Measurements from ENCODE around the gene BDNF. TPM values are rescaled to one million over a fixed set of nuclear protein-coding genes. Genes with fewer than 3 reads are reported as not detected.

BDNF gene
- total RNA-seq, 1 experiment from 2014 or later: 8.3 TPM

DNA sequence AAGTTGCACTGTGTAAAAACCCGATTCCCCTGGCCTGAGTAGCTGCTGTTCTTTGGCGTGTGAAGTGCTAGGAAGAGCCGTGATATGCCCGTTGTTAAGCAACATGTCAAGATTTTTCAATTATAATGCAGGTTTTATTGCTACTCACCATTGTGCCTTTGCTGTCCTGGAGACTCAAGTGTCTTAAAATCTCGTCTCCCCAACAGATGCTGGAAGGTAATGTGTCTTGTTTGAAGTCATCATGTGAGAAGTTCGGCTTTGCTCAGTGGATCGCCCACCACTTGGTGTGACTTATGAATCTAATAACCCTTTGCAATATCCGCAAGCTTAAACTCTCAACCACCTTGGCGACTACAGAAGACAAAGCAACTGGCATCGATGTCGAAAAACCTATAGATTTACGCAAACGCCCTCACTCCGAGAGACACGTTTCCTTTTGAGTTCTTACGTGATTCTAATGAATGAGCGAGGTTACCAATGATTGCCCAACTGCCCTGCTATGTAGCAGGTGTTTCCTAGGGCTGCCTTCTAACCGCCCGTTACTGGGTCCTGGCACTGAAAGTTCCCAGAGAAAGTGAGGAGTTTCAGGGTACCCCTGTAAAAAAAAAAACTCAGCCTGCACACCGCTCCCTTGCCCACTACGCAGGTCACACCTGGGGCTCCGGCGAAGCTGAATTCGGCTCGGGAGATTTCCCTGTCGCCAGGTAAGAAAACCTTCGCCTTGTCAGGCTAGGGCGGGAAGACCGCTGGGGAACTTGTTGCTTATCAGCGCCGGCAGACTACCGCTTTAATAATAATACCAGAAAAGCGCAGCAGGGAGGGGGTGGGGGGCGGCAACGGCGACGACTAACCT is 21.2 kb upstream of the BDNF start:
- H3K27ac Mint-ChIP-seq (ENCODE audit: unreplicated experiment): no peak overlapping the region
- CTCF ChIA-PET: interaction anchor here (0.6 kb wide), 1 partner anchor 347 kb away, joined by 3 read pairs; no protein-coding TSS in a partner anchor
- H3K9me3 Mint-ChIP-seq (ENCODE audit: low read depth, unreplicated experiment): no peaks in the 10 kb centered on the region
- DNase-seq: peak; percentile 6
- peaks cover 15% of the 10 kb centered on the region for H3K4me1 Mint-ChIP-seq (ENCODE audit: low read depth, unreplicated experiment)
- intact Hi-C loops (cut with micrococcal nuclease; ENCODE audit: unreplicated experiment): no loop called here
- H3K36me3 Mint-ChIP-seq (ENCODE audit: insufficient read depth, unreplicated experiment): peaks cover 26% of the 10 kb centered on the region
- BruUV-seq (replicated peaks): no TSS peak
- H3K27me3 Mint-ChIP-seq (ENCODE audit: unreplicated experiment): peaks cover 87% of the 10 kb centered on the region
- TF ChIP-seq, protein P1, sequence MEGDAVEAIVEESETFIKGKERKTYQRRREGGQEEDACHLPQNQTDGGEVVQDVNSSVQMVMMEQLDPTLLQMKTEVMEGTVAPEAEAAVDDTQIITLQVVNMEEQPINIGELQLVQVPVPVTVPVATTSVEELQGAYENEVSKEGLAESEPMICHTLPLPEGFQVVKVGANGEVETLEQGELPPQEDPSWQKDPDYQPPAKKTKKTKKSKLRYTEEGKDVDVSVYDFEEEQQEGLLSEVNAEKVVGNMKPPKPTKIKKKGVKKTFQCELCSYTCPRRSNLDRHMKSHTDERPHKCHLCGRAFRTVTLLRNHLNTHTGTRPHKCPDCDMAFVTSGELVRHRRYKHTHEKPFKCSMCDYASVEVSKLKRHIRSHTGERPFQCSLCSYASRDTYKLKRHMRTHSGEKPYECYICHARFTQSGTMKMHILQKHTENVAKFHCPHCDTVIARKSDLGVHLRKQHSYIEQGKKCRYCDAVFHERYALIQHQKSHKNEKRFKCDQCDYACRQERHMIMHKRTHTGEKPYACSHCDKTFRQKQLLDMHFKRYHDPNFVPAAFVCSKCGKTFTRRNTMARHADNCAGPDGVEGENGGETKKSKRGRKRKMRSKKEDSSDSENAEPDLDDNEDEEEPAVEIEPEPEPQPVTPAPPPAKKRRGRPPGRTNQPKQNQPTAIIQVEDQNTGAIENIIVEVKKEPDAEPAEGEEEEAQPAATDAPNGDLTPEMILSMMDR (IDR thresholded peaks at IDR 0.05; ENCODE audit: unreplicated experiment): no peak
- H3K4me3 Mint-ChIP-seq (ENCODE audit: low read depth, unreplicated experiment): peak overlapping the region; percentile 89

DNA sequence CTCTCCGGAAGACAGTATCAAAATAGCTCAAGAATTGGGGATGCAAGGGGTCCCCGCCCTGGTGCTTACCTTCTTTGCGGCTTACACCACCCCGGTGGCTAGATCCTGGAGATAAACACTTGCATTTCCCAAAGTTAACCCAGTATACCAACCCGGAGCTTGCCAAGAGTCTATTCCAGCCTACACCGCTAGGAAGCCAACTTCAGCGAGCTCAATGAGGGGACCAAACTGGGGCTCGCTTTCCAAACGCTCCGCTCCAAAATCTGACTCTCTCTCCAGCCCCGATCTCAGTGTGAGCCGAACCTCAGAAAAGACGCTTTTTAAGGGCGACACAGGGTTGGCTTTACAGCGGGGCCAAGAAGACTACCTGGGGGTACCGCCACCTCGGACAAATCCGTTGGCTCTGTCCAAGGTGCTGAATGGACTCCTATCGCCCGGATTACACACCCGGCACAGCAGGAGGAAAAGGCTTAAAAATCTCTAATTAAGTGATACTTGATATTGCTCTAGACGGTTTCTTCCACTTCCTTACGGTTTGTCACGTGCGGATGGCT is 20.1 kb upstream of the BDNF start:
- Mint-ChIP-seq H3K27me3 (ENCODE audit: unreplicated experiment) (peaks cover 75% of the 10 kb centered on the region), H3K9me3 (ENCODE audit: low read depth, unreplicated experiment) (no peaks in the 10 kb centered on the region), H3K4me3 (ENCODE audit: low read depth, unreplicated experiment) (peak overlapping the region; percentile 89), H3K4me1 (ENCODE audit: low read depth, unreplicated experiment) (peaks cover 15% of the 10 kb centered on the region), H3K27ac (ENCODE audit: unreplicated experiment) (no peak overlapping the region), H3K36me3 (ENCODE audit: insufficient read depth, unreplicated experiment) (peaks cover 26% of the 10 kb centered on the region)
- no TSS peak for BruUV-seq (replicated peaks)
- TF ChIP-seq, protein P1 (IDR thresholded peaks at IDR 0.05; ENCODE audit: unreplicated experiment): no peak
- CTCF ChIA-PET: no interaction called here
- intact Hi-C loops (cut with micrococcal nuclease; ENCODE audit: unreplicated experiment): no loop called here
- peak; percentile 67 for DNase-seq

DNA sequence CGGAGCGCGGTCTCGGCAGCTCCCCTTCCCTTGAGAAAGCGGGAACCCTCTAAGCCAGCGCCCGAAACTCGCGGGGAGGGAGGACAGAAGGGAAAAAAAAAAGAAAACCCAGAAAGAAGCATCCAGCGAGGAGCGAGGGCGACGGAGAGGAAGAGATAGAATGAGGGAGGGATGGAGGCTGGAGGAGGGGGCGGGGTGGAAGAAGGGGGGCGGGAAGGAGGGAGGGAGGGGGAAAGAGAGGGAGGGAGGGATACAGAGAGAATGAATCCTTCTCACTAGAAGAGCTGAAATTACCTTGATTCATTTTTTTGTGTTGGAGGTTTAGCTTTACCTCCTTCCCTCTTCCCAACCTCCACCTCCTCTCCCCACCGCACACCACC is 19.3 kb upstream of the BDNF start:
- Mint-ChIP-seq H3K4me3 (ENCODE audit: low read depth, unreplicated experiment) (peak overlapping the region; percentile 89), H3K9me3 (ENCODE audit: low read depth, unreplicated experiment) (no peaks in the 10 kb centered on the region), H3K27me3 (ENCODE audit: unreplicated experiment) (peaks cover 67% of the 10 kb centered on the region), H3K4me1 (ENCODE audit: low read depth, unreplicated experiment) (peaks cover 15% of the 10 kb centered on the region), H3K27ac (ENCODE audit: unreplicated experiment) (no peak overlapping the region), H3K36me3 (ENCODE audit: insufficient read depth, unreplicated experiment) (peaks cover 26% of the 10 kb centered on the region)
- intact Hi-C loops (cut with micrococcal nuclease; ENCODE audit: unreplicated experiment): loop anchor here (5.0 kb wide), 1 partner anchor 118 kb away; no protein-coding TSS in a partner anchor
- CTCF ChIA-PET: interaction anchor here (0.8 to 1.2 kb wide), 2 partner anchors 9 to 12 kb away, joined by 3 to 6 read pairs; no protein-coding TSS in a partner anchor
- no TSS peak for BruUV-seq (replicated peaks)
- DNase-seq: no peak
- TF ChIP-seq, protein P1 (IDR thresholded peaks at IDR 0.05; ENCODE audit: unreplicated experiment): no peak

DNA sequence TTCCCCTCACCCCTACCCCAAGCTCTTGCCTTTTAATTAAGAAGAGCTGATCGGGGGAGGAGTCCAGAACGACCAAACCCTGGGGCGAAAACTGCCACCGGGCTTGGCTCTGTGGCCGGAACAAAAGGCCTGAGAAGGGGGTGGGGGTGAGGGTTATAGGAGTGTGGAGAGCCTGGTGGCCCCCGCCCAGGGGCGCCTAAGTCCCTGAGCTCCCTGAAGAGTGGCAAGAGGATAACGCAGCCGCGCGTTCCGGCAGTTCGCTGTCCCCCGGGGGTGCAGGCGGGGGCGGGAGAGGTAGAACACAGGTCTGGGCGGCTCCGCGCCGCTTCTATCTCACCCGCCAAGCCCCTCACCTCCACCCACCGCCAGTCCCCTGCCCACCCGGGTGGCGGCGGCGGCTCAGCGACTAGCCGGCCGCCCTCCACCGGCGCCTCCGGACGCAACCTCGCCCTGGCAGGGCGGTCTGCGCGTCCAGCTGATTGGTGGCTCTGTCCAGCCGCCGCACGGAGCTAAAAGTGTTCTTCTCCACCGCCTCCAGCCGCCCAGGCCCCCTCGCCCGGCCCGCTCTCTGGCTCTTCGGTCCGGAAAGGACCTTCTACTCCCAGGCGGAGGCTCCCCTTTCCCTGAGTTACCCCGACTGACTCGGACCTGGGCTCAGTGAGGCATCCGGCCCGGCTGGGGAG is 18.7 kb upstream of the BDNF start:
- intact Hi-C loops (cut with micrococcal nuclease; ENCODE audit: unreplicated experiment): loop anchor here (5.0 kb wide), 1 partner anchor 118 kb away; no protein-coding TSS in a partner anchor
- TF ChIP-seq, protein P1 (IDR thresholded peaks at IDR 0.05; ENCODE audit: unreplicated experiment): no peak
- peaks cover 62% of the 10 kb centered on the region for H3K27me3 Mint-ChIP-seq (ENCODE audit: unreplicated experiment)
- peaks cover 26% of the 10 kb centered on the region for H3K36me3 Mint-ChIP-seq (ENCODE audit: insufficient read depth, unreplicated experiment)
- H3K9me3 Mint-ChIP-seq (ENCODE audit: low read depth, unreplicated experiment): no peaks in the 10 kb centered on the region
- peak overlapping the region; percentile 89 for H3K4me3 Mint-ChIP-seq (ENCODE audit: low read depth, unreplicated experiment)
- CTCF ChIA-PET: interaction anchor here (0.7 to 1.2 kb wide), 4 partner anchors 9 to 356 kb away, joined by 3 to 6 read pairs (median 4); no protein-coding TSS in a partner anchor
- DNase-seq: peak; percentile 43
- H3K4me1 Mint-ChIP-seq (ENCODE audit: low read depth, unreplicated experiment): peaks cover 15% of the 10 kb centered on the region
- no TSS peak for BruUV-seq (replicated peaks)
- H3K27ac Mint-ChIP-seq (ENCODE audit: unreplicated experiment): peak overlapping the region; percentile 82

Data from Calu3 (cell line).